GM19035 (cell line): Measurements from ENCODE around the gene NCAPG.
"Not testable (repeated sequence)": the region's sequence is repeated elsewhere in the genome, so short reads cannot be mapped to it uniquely, and the experiment has no call there.

ENCODE experiments used
- ATAC-seq: cut with Tn5 transposase; IDR thresholded peaks from one replicate; pipeline ENCODE4 v1.9.1; 2021; ENCODE audit not compliant: unreplicated experiment

The NCAPG gene

DNA sequence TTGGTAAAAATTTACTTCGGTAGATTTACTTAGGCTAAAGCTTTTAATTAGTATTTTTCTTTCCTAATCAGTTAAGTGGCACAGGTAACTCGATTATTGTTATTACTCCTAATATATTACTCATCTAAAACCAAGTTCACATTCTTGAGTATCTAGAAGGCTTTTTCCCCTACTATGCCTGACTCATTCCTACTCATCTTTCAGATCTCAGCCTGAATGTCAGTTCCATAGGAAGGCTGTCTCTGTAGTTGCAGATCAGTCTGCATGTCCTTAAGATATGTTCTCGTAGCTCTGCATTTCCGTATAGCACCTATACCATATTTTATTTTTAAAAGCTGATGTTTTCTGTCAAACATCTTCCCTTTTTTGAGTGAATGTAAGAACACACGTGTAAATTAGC lies 23.5 kb upstream of the NCAPG start:
- no peak for ATAC-seq

- no peak for ATAC-seq
Observed at GRCh38 chr4:17788956-17789355, 21.8 kb upstream of the NCAPG start.

DNA sequence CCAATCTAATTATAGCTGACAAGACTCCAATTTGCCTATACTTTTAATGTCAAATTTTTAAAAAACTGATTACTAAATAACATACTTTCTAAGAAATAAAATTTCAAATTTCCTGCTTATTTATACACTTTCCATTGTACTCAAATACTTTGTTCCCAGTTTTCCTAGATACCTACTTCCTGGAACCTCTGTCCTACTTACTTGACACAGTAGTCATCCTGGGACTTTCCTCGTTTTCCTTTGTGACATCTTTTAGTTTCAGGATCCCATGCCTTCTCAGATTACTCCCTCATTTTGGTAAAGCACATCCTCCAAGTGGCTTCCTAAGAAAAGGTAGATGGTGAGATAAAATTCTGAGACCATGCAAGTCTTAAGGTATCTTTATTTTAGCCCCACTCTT lies 16.0 kb upstream of the NCAPG start:
- ATAC-seq: no peak

DNA sequence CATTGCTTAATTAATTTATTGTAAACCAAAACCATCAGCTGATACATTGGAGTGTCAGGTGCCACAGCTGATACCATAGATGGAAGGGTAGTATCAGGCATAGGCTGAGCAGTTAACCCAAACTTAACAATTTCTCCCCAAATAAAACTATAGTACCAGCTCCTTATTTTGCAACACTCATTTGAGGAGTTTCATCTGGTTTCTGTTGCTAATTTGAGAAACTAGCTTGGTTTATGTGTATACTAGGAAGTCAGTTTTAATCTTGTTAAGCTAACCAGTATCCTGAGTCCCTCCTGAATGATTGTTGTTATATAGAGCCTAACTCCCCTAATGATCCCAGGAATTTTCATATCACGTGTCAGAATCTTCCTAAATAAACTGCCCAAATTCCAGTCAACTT lies 13.0 kb upstream of the NCAPG start:
- ATAC-seq: no peak

- no peak for ATAC-seq
Observed at GRCh38 chr4:17805580-17806155, 5.1 kb upstream of the NCAPG start.

- no peak for ATAC-seq
Observed at GRCh38 chr4:17807446-17807845, 3.3 kb upstream of the NCAPG start.

DNA sequence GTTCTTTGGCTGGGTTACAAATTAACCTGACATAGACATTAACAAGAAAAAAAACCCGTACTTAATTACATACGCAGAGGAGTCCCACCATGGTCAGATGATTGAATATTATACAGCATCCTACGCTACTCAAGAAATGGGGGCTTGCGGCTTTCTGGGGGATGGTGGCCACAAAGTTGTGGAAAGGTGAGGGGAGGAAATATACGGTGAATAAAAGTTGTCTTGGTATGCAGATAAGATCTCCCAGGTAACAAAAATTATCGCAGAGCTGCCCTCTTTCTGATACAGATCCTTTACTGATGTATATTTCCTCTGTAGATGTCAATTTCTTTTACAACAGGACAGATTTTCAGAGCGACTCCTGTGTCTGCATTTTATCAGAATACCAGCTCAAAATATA lies 1.1 kb upstream of the NCAPG start:
- ATAC-seq: no peak

DNA sequence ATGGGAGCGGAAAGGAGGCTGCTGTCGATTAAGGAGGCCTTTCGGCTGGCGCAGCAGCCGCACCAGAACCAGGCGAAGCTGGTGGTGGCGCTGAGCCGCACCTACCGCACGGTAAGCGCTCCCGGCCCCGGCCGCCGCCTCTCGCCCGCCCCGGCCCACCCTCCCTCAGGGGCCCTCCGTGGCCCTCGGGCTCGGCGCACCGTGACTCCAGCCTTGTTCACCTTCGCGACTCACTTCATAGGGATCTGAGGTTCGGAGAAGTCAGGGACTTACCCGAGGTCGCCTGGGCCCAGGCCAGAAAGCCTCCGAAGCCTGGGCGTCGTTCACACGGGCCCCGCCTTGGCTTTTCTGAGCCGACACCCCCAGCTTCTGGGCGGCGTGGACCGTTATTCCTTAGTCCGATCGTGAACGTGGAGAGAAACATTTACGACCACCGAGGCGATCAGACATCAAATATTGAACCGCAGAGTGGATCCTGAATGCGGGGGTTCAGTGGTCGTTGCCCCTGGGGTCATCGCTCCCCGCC lies 362 bp downstream of the NCAPG start:
- ATAC-seq: peak; percentile 31

DNA sequence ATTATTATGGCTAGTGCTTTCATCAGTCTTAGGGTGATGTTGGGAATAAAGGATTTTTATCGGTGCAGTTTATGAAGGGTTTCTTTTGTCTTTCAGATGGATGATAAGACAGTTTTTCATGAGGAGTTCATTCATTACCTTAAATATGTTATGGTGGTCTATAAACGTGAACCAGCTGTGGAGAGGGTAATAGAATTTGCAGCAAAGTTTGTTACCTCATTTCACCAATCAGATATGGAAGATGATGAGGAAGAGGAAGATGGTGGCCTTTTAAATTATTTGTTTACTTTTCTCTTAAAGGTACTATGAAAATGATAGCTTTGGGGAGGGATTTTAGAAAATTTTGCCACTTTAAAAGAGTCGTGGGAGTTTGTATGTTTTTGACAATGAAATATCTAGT lies 1.3 kb downstream of the NCAPG start:
- ATAC-seq: no peak

GRCh38 chr4:17812801-17813200 lies 2.0 kb downstream of the NCAPG start:
- no peak for ATAC-seq

DNA sequence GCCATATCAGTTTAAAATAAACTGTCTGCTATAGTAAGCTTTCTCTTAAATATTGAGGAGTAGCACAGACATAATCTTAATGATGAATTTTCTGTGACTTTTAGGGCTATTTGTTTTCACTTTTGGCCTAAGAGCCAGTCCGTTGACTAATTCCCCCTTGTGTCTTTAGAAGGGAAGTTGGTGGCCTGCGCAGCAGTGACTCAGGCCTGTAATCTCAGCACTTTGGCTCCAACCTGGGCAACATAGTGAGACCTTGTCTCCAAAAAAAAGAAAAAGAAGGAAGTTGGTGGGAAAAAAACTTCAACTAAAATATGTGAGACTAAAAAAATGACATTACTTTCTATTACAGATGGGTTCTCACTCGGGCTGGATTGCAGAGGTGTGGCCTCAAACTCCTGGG lies 3.4 kb downstream of the NCAPG start:
- no peak for ATAC-seq

GRCh38 chr4:17816142-17816541 lies 5.4 kb downstream of the NCAPG start:
- no peak for ATAC-seq

- ATAC-seq: peak; percentile 76
Observed at GRCh38 chr4:17817027-17817426, 6.2 kb downstream of the NCAPG start.

DNA sequence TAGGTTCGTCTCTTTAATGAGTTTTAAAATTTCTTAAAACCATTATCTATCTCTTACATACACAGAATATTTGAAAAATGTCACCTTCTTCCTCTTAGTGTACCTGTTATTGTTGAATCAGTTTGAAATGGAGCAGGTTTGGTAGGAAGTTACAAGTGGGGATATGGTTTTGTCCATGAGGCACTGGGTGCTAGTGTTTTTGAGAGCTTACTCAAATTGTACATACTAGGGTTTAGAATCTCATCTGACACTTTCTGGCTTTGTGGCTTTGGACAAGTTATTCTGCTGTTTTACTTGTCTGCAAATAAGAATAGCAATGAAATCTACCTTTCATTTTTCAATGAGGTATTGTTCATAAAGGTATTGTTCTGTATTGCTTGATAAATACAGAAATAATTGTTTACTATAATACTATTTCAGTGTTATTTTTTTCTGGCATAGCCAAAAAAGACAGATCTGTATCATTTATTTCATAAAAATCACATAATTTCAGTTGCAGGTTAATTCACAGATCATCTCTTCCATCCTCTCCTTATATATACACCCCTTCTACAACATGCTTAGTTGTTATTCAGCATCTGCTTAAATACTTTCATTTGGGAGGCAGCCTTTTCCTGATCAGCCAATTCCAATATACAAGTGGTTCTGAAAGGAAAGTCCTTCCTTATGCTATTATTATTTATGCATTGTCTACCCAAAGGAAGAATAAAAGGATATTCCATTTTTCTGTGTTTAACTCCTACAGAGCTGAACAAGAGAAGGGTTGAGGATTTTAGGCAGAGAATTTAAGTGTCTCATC lies 13.3 kb downstream of the NCAPG start:
- ATAC-seq: no peak

- ATAC-seq: no peak
Observed at GRCh38 chr4:17846266-17846665, 35.5 kb downstream of the NCAPG start.

DNA sequence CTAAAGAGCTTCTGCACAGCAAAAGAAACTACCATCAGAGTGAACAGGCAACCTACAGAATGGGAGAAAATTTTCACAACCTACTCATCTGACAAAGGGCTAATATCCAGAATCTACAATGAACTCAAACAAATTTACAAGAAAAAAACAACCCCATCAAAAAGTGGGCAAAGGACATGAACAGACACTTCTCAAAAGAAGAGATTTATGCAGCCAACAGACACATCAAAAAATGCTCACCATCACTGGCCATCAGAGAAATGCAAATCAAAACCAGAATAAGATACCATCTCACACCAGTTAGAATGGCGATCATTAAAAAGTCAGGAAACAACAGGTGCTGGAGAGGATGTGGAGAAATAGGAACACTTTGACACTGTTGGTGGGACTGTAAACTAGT lies 39.5 kb downstream of the NCAPG start:
- ATAC-seq: not testable (repeated sequence)

DNA sequence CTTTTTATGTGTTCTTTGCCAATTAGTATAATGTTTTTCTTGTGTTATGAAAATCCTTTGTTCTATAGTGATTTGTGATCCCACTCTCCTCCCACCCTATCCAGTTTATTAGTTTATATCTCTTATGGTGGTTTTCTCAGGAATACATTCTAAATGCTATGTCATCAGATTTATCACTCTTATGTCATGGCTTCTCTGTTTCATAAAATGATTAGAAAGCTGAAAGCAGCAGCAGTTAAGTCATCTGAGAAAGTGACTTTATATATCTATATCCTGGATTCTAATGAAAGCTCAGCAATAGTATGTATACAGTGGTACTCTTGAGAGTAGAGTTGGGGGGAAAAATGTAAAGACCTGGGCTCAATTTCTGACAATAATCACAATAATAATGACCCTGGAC lies 41.2 kb downstream of the NCAPG start:
- no peak for ATAC-seq

DNA sequence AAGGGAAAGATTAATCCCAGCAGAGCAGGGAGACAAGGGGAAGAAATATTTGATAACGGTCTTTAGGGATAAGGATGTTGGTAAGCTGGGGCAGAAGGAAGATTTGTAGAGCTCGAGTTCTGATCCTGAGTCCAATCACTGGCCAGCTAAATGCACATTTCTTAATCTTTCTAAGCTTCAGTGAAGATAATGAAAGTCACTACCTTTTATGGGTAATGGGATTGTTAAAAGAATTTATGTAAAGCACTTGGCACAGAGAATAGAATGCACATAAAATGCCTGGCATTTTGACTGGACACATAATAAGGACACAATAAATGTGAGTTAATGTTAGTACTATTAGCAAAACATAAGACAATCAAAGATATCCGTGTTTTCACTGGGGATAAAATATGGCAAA lies 43.3 kb downstream of the NCAPG start:
- no peak for ATAC-seq

- ATAC-seq: no peak
Observed at GRCh38 chr4:17859793-17860406, 49.1 kb downstream of the NCAPG start.

- ATAC-seq: not testable (repeated sequence)
Observed at GRCh38 chr4:17861906-17862305, 51.1 kb downstream of the NCAPG start.

- ATAC-seq: no peak
Observed at GRCh38 chr4:17865866-17866363, 55.1 kb downstream of the NCAPG start.

DNA sequence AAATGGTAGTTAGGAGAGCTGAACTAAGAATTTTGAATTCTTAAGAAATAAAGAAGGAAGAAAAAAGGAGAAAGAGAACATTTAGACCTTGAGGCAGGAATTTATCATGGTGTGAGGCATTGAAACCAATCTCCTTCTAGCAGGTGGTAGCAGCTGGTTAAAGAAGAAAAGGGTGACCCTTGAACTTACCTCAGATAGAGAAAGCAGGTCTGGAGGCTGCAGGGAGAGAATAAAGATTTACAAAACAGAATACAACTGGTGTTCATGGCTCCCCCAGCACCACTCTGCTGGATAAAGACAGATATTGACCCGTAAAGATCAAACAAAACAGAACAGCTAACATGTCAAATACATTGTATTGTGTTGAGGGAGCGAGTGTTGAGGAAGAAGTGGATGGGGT lies 56.0 kb downstream of the NCAPG start:
- ATAC-seq: no peak
